PC-9 (cell line): ENCODE data around the gene ARFGAP1. TPM values are rescaled to one million over a fixed set of nuclear protein-coding genes. Genes with fewer than 3 reads are reported as not detected.

Experiments used
- BruUV-seq: library from RNA; stranded (reverse); fragments of 400-500 nt; replicated peaks from 2 replicates; lab custom pipeline; 2021; lab: Mats Ljungman, UMichigan
- CTCF ChIA-PET: fragments of 300-600 bp; sonication (Branson Sonifier 250); formaldehyde crosslinking; loops from one replicate; lab custom pipeline; 2022; ENCODE audit warnings: antibody characterized with exemption; lab: Charles Lee
- POLR2A ChIA-PET: fragments of 300-600 bp; sonication (Branson Sonifier 250); formaldehyde crosslinking; loops from one replicate; lab custom pipeline; 2022; ENCODE audit warnings: antibody characterized with exemption; ENCODE audit not compliant: unreplicated experiment; lab: Charles Lee
- DNase-seq, 2 experiments: peaks; one replicate each; pipeline versions ENCODE4 v3.0.0 to v3.0.0-alpha.2; 2015 to 2022; ENCODE audit warnings: mixed read lengths in 1 of 2
- H2AFZ ChIP-seq: fragments of 200-600 bp; sonication (generic); 2 replicates; pipeline ENCODE4 v1.8.1; 2017; ENCODE audit warnings: antibody characterized with exemption
- H3F3A ChIP-seq: fragments of 200-600 bp; sonication (generic); 2 replicates; pipeline ENCODE4 v1.8.1; 2017; ENCODE audit warnings: antibody characterized with exemption, mild to moderate bottlenecking, low read depth; ENCODE audit not compliant: insufficient read depth
- H3K27ac ChIP-seq: fragments of 200-600 bp; sonication (generic); 2 replicates; pipeline ENCODE4 v1.6.1; 2016; ENCODE audit warnings: mixed run types
- H3K27me3 ChIP-seq: fragments of 200-600 bp; sonication (generic); 2 replicates; pipeline ENCODE4 v1.6.1; 2016; ENCODE audit warnings: low read depth, mixed run types; ENCODE audit not compliant: insufficient read depth
- H3K36me3 ChIP-seq: fragments of 200-600 bp; sonication (generic); 2 replicates; pipeline ENCODE4 v1.6.1; 2016; ENCODE audit warnings: low read depth, mixed run types
- H3K4me1 ChIP-seq: fragments of 200-600 bp; sonication (generic); replicated peaks from 2 replicates; pipeline ENCODE4 v1.6.1; 2016; ENCODE audit warnings: mixed run types; ENCODE audit not compliant: insufficient read depth
- H3K4me2 ChIP-seq: fragments of 200-600 bp; sonication (generic); 2 replicates; pipeline ENCODE4 v1.6.1; 2017; ENCODE audit warnings: mixed run types
- H3K4me3 ChIP-seq: fragments of 200-600 bp; sonication (generic); 2 replicates; pipeline ENCODE4 v1.6.1; 2016; ENCODE audit warnings: mixed run types
- H3K79me2 ChIP-seq: fragments of 200-600 bp; sonication (generic); 2 replicates; pipeline ENCODE4 v1.6.1; 2017; ENCODE audit warnings: low read depth, mixed run types
- H3K9me2 ChIP-seq: fragments of 200-600 bp; sonication (generic); 2 replicates; pipeline ENCODE4 v1.8.1; 2017; ENCODE audit warnings: mild to moderate bottlenecking; ENCODE audit not compliant: insufficient read depth
- H3K9me3 ChIP-seq: fragments of 200-600 bp; sonication (generic); 2 replicates; pipeline ENCODE4 v1.8.1; 2016; ENCODE audit warnings: low read depth; ENCODE audit not compliant: insufficient read depth
- H4K20me1 ChIP-seq: fragments of 200-600 bp; sonication (generic); 2 replicates; pipeline ENCODE4 v1.8.1; 2017; ENCODE audit not compliant: insufficient read depth
- CTCF ChIP-seq: fragments of 200-600 bp; sonication (generic); conservative IDR thresholded peaks from 2 replicates; pipeline ENCODE4 v1.6.1; 2017; ENCODE audit warnings: mixed run types, antibody characterized with exemption, mild to moderate bottlenecking, moderate library complexity
- EZH2 ChIP-seq: fragments of 200-600 bp; sonication (generic); IDR thresholded peaks from 2 replicates; pipeline ENCODE4 v1.8.0; 2017; ENCODE audit warnings: antibody characterized with exemption, low read depth
- intact Hi-C: fragments of 100-400 bp; cut with micrococcal nuclease; formaldehyde crosslinking; loops from one replicate; pipeline ENCODE4 v1.10.0; 2022; ENCODE audit not compliant: unreplicated experiment
- total RNA-seq: library from RNA; stranded (reverse); gene quantifications from 2 replicates; pipeline ENCODE4 v1.2.3, GENCODE V29; 2021

The ARFGAP1 gene
- total RNA-seq, 1 experiment from 2014 or later, result 89.0 TPM

- no peak for DNase-seq
- POLR2A ChIA-PET, result no interaction called here
- CTCF ChIA-PET, result interaction anchor here (0.6 kb wide), 1 partner anchor 381 kb away, joined by 3 read pairs; no protein-coding TSS in a partner anchor
- Histone ChIP-seq H3K27me3 (no peaks in the 10 kb centered on the region), H3K27ac (no peak overlapping the region), H4K20me1 (peaks cover 49% of the 10 kb centered on the region), H3F3A (no peaks in the 10 kb centered on the region), H3K4me3 (no peak overlapping the region), H3K4me1 (no peaks in the 10 kb centered on the region), H3K79me2 (peaks cover 9% of the 10 kb centered on the region), H3K4me2 (no peak overlapping the region), H3K9me2 (no peaks in the 10 kb centered on the region), H3K9me3 (no peaks in the 10 kb centered on the region), H3K36me3 (peaks cover 33% of the 10 kb centered on the region), H2AFZ (no peak overlapping the region)
- intact Hi-C loops, result no loop called here
- BruUV-seq, result no TSS peak
- TF ChIP-seq EZH2 (no peak), CTCF (peak; percentile 52)
Observed at GRCh38 chr20:63280929-63281545, 8.4 kb downstream of the ARFGAP1 start.

GRCh38 chr20:63281742-63282665 lies 9.4 kb downstream of the ARFGAP1 start:
- Histone ChIP-seq H3K36me3 (peaks cover 24% of the 10 kb centered on the region), H3K4me2 (no peak overlapping the region), H2AFZ (no peak overlapping the region), H4K20me1 (peaks cover 41% of the 10 kb centered on the region), H3K79me2 (no peaks in the 10 kb centered on the region), H3K4me3 (no peak overlapping the region), H3K27me3 (no peaks in the 10 kb centered on the region), H3K27ac (no peak overlapping the region), H3K9me2 (no peaks in the 10 kb centered on the region), H3F3A (no peaks in the 10 kb centered on the region), H3K4me1 (no peaks in the 10 kb centered on the region), H3K9me3 (no peaks in the 10 kb centered on the region)
- intact Hi-C loops, result no loop called here
- DNase-seq, result no peak
- ChIA-PET POLR2A (no interaction called here), CTCF (no interaction called here)
- BruUV-seq, result no TSS peak
- no peak for TF ChIP-seq EZH2
- no peak for TF ChIP-seq CTCF

GRCh38 chr20:63282946-63283345 lies 10.3 kb downstream of the ARFGAP1 start:
- CTCF ChIA-PET, result no interaction called here

More at GRCh38 chr20:63282946-63283345, 10.3 kb downstream of the ARFGAP1 start:
- no peak for DNase-seq
- H3K9me3 ChIP-seq, result no peaks in the 10 kb centered on the region
- no peaks in the 10 kb centered on the region for H3K9me2 ChIP-seq
- H3K27me3 ChIP-seq, result no peaks in the 10 kb centered on the region
- H3K79me2 ChIP-seq, result no peaks in the 10 kb centered on the region
- no peak overlapping the region for H3K4me3 ChIP-seq
- intact Hi-C loops, result no loop called here
- H3K4me2 ChIP-seq, result no peak overlapping the region
- TF ChIP-seq EZH2 (no peak), CTCF (no peak)
- no peak overlapping the region for H2AFZ ChIP-seq
- POLR2A ChIA-PET, result interaction anchor here (0.5 kb wide), 1 partner anchor 310 kb away, joined by 4 read pairs; no protein-coding TSS in a partner anchor
- no peaks in the 10 kb centered on the region for H3K4me1 ChIP-seq
- no TSS peak for BruUV-seq
- peaks cover under 1% of the 10 kb centered on the region; the same call in 1 of the 2 replicates for H3F3A ChIP-seq
- H3K36me3 ChIP-seq, result peaks cover 19% of the 10 kb centered on the region
- H3K27ac ChIP-seq, result no peak overlapping the region
- peaks cover 32% of the 10 kb centered on the region for H4K20me1 ChIP-seq
